Left forelimb (tissue), 1 donor: ENCODE results near the gene MAP1A.
A peak's percentile ranks its signal among the peaks of the same experiment; 100 is the strongest.

Source experiments
- DNase-seq: peaks from one replicate; pipeline ENCODE4 v3.0.0-alpha.2; 2018; ENCODE audit warnings: low spot score

MAP1A gene

DNA sequence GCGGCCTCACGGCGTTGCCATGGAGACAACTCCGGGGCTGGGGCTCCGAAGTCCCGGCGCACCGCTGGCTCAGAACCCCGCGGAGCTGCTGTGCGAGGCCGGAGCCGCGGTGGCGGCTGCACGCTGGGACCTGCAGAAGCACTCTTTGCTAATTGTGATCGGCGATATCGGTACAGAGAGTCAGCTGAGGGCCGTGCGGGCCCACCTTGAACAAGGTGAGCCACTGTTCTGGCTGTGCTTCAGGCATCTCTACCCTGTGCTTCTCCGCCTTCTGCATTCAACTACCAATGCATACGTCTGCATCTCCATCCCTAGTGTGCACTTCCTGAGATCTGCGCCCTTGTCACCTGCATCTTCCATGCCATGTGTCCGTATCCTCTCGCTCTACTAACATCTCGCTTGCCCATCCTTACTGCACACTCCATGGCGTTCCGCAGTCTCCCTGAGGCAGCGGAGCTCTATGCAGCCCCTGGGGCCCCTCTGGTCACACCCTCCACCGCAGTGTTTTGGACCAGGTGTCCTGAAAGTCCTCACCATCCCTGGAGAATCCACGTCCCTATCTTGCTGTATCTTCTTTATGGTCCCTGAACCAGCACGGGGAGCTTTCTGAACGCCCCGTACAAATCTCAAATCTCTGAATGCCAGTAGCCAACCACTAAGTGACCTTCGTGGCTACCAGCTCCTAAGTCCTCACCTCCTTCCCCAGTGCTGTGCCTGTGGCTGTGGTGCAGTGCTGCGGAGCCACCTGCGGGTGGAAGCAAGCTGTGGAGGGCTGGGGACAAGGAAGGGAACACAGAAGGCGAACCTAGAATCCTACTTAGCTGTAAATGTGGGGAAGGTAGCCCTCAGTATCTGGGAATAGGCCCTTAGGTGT, 6.2 kb upstream of the MAP1A start:
- no peak for DNase-seq

DNA sequence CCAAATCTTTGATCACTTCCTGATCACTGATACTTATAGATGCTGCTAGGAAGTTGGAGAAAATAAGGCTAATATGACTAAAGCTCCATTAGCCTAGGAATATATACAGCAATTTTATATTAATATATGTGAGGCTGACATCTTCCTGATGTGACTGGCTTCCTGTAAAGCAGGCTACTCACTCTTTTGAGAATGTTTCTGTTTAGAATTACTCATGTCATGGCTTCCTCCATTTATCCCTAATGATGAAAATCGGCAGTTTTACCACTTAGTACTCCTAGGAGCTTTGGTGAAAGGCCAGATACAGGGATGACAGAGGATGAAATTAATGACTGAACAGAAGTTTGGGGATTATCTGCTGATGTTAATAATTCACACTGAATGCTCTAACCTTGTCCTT, 3.9 kb upstream of the MAP1A start:
- no peak for DNase-seq

DNA sequence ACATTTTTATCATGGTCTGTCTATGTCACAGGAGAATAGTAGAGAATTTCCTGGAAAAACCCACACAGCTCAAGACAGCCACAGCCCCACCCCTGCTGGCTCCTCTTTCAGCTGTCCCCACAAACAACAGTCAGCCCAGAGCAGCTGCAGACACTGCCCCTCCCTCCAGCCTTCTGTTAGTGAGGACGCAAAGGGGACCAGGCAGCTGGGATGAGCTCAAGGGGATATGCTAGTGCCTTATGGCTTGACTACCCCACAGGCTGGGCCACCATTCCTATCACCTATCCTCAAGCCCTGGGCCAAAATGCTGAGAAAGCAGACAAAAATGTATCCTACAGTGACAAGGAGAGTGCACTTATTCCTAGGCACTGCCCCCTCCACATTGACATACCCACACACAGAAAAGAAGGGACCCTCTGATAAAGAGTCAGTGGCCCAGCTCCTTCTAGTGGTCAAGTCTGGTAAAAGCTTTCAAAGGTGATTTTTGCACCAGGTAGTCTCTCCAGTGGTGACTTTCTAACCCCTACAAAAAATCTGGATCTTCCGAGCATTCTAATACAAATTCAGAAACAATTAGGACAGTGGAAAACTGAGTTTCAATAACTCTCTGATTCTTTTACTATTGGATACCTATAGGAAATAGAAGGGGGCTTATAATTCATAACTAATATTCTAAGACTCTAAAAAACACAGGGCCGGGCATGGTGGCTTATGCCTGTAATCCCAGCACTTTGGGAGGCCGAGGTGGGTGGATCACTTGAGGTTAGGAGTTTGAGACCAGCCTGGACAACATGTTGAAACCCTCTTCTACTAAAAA, 3.0 kb upstream of the MAP1A start:
- peak; percentile 87 for DNase-seq

- DNase-seq: no peak
Measured at GRCh38 chr15:43515741-43516140, 1.7 kb upstream of the MAP1A start.

DNA sequence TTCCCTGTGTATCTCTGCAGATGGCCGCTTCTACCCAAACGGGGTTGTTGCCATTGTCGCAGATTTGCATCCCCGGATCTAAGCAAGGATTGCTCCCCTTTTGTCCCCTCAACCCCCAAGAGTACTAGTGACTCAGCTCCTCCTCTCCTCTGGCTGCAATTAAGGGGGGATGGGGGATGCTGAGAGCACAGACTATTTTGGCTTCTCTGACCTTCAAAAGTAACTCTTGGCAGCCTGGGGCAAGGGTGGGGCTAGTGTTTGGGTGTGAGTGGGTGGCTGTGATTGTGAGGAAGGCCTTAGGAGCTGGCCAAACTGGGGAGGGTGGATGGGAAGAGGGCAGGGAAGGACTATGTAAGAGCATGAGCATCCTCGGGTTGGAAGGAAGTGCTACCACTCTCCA, 1.2 kb upstream of the MAP1A start:
- no peak for DNase-seq

DNA sequence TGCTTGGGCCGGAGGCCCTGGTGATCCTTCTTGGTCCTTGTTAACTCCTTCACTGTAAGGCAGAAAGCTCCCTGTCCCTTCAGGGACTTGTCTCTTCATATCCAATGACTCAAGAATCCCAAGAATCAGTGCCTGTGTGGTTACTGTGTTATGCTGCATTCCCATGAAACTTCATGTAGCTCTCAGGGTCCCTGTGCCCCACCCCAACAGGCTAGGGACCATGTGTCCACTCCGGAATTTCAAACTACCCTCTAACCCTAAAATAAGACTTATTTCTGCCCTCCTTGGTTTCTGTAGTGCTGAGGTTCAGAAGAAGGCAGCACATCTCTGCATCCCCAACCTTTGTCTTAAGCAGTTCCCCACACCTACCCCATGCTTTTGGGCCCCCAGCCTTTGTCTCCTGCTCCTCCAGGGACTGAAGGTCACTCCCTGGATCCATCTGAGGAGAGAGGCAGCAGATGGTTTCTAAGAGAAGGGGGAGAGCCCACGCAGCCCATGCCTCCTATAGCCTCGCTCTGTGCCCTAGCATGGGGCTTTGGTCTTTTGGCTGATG, 531 bp upstream of the MAP1A start:
- no peak for DNase-seq

DNA sequence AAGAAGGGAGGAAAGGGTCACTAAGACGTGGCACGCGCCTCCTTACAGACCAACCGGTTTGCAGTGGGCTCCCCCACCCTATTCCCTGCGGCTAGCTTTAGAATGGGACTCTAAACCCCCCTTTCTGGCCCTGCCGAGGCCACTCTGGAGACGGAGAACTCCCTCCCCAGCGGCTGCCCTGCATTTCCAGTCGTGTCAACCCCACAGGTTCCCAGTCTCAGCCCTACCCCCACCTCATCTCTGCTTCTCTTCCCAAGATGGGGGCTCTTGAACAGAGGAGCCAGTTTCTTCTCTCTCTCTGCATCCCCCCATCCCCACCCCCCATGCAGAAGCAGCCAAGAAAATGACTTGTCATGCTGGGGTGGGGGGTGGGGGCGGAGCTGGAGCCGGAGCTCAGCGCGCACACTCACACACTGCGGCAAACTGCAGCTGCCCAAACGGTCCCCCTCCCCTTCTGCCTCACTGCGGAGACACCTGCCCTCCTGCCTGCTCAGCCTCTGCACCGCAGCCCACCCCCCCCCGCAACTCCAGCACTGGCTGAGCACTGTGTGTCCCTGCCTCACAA, 871 bp downstream of the MAP1A start:
- no peak for DNase-seq

DNA sequence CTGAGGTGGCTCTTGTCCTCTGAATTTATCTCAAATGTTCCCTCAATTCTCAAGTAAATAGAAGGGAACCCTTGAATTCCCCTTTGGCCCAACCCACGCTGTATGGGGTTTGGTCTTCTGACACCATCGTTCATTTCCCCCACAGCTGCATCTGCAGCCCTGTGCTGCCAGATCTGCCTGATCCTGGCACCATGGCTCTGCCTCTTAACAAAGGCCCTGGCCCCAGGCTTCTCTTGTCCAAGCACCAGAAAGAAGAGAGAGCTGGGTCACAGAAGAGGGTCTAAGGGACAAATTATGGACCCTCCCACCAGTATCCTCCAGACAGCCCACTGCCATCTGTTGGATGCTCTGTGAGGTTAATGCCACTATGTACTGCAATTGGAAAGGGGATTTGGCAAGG, 1.8 kb downstream of the MAP1A start:
- DNase-seq: no peak

DNA sequence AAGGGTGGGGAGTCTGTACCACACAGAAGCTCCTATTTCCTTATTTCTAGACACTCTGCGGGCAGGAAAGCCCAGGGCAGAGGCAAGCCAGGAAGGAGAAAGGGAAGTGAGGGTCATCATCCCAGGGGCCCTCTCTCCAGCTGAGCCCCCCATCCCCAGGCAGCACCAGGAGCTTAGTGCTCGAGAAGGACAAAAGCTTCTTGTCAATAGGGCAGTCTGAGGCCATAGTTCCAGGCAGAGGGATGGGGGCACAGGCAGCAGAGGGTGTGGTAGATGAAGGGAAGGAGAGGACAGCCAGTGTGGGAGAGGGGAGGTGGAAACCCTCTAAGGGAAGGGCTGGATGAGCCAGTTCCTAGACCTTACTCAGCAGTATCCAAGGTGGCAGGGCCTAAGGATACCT, 2.7 kb downstream of the MAP1A start:
- no peak for DNase-seq

DNA sequence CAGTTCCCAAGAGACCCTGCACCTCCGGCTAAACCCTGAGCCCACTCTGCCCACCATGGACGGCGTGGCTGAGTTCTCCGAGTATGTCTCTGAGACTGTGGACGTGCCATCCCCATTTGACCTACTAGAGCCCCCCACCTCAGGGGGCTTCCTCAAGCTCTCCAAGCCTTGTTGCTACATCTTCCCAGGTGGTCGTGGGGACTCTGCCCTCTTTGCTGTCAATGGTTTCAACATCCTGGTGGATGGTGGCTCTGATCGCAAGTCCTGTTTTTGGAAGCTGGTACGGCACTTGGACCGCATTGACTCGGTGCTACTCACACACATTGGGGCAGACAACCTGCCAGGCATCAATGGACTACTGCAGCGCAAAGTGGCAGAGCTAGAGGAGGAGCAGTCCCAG, 4.0 kb downstream of the MAP1A start:
- no peak for DNase-seq

DNA sequence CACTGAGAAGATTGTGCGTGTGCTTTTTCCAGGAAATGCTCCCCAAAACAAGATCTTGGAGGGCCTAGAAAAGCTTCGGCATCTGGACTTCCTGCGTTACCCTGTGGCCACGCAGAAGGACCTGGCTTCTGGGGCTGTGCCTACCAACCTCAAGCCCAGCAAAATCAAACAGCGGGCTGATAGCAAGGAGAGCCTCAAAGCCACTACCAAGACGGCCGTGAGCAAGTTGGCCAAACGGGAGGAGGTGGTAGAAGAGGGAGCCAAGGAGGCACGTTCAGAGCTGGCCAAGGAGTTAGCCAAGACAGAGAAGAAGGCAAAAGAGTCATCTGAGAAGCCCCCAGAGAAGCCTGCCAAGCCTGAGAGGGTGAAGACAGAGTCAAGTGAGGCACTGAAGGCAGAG, 4.8 kb downstream of the MAP1A start:
- DNase-seq: no peak

- DNase-seq: no peak
Measured at GRCh38 chr15:43523646-43524045, 6.2 kb downstream of the MAP1A start.

DNA sequence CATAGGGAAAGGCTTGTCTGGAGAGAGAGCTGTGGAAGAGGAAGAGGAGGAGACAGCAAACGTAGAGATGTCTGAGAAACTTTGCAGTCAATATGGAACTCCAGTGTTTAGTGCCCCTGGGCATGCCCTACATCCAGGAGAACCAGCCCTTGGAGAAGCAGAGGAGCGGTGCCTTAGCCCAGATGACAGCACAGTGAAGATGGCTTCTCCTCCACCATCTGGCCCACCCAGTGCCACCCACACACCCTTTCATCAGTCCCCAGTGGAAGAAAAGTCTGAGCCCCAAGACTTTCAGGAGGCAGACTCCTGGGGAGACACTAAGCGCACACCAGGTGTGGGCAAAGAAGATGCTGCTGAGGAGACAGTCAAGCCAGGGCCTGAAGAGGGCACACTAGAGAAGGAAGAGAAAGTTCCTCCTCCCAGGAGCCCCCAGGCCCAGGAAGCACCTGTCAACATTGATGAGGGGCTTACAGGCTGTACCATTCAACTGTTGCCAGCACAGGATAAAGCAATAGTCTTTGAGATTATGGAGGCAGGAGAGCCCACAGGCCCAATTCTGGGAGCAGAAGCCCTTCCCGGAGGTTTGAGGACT, 6.9 kb downstream of the MAP1A start:
- DNase-seq: no peak

- DNase-seq: no peak
Measured at GRCh38 chr15:43525131-43525530, 7.7 kb downstream of the MAP1A start.

- no peak for DNase-seq
Measured at GRCh38 chr15:43526261-43526930, 9.0 kb downstream of the MAP1A start.

DNA sequence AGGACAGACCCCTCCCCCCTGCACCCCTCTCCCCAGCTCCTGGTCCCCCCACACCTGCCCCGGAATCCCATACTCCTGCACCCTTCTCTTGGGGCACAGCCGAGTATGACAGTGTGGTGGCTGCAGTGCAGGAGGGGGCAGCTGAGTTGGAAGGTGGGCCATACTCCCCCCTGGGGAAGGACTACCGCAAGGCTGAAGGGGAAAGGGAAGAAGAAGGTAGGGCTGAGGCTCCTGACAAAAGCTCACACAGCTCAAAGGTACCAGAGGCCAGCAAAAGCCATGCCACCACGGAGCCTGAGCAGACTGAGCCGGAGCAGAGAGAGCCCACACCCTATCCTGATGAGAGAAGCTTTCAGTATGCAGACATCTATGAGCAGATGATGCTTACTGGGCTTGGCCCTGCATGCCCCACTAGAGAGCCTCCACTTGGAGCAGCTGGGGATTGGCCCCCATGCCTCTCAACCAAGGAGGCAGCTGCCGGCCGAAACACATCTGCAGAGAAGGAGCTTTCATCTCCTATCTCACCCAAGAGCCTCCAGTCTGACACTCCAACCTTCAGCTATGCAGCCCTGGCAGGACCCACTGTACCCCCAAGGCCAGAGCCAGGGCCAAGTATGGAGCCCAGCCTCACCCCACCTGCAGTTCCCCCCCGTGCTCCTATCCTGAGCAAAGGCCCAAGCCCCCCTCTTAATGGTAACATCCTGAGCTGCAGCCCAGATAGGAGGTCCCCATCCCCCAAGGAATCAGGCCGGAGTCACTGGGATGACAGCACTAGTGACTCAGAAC, 9.8 kb downstream of the MAP1A start:
- no peak for DNase-seq

DNA sequence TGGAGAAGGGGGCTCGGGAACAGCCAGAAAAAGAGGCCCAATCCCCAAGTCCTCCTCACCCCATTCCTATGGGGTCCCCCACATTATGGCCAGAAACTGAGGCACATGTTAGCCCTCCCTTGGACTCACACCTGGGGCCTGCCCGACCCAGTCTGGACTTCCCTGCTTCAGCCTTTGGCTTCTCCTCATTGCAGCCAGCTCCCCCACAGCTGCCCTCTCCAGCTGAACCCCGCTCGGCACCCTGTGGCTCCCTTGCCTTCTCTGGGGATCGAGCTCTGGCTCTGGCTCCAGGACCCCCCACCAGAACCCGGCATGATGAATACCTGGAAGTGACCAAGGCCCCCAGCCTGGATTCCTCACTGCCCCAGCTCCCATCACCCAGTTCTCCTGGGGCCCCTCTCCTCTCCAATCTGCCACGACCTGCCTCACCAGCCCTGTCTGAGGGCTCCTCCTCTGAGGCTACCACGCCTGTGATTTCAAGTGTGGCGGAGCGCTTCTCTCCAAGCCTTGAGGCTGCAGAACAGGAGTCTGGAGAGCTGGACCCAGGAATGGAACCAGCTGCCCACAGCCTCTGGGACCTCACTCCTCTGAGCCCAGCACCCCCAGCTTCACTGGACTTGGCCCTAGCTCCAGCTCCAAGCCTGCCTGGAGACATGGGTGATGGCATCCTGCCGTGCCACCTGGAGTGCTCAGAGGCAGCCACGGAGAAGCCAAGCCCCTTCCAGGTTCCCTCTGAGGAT, 10.6 kb downstream of the MAP1A start:
- DNase-seq: no peak

DNA sequence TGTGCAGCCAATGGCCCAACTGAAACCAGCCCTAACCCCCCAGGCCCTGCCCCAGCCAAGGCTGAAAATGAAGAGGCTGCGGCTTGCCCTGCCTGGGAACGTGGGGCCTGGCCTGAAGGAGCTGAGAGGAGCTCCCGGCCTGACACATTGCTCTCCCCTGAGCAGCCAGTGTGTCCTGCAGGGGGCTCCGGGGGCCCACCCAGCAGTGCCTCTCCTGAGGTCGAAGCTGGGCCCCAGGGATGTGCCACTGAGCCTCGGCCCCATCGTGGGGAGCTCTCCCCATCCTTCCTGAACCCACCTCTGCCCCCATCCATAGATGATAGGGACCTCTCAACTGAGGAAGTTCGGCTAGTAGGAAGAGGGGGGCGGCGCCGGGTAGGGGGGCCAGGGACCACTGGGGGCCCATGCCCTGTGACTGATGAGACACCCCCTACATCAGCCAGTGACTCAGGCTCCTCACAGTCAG, 11.2 kb downstream of the MAP1A start:
- no peak for DNase-seq

- no peak for DNase-seq
Measured at GRCh38 chr15:43529141-43529540, 11.7 kb downstream of the MAP1A start.
